Smooth muscle cell (in vitro differentiated cells): Measurements from ENCODE around the gene HES3. TPM values are rescaled to one million over a fixed set of nuclear protein-coding genes. Genes with fewer than 3 reads are reported as not detected.
A peak's percentile ranks its signal among the peaks of the same experiment; 100 is the strongest.

Experiments used
- DNase-seq: peaks from one replicate; lab custom pipeline; 2025; ENCODE audit not compliant: unreplicated experiment; lab: John Stamatoyannopoulos, UW
- H2AFZ ChIP-seq: fragments of 200-600 bp; sonication (generic); 2 replicates; pipeline ENCODE4 v1.6.0; 2016; ENCODE audit warnings: antibody characterized with exemption, low read depth, mild to moderate bottlenecking
- H3F3A ChIP-seq: fragments of 200-600 bp; sonication (generic); 2 replicates; pipeline ENCODE4 v1.6.0; 2017; ENCODE audit warnings: antibody characterized with exemption, low read depth
- H3K27ac ChIP-seq: fragments of 200-600 bp; sonication (generic); 2 replicates; pipeline ENCODE4 v1.5.1; 2016; ENCODE audit warnings: low read depth, mild to moderate bottlenecking
- H3K27me3 ChIP-seq: fragments of 200-600 bp; sonication (generic); 2 replicates; pipeline ENCODE4 v1.6.1; 2016; ENCODE audit warnings: low read depth, mild to moderate bottlenecking
- H3K36me3 ChIP-seq: fragments of 200-600 bp; sonication (generic); 2 replicates; pipeline ENCODE4 v1.5.1; 2016; ENCODE audit warnings: low read depth
- H3K4me1 ChIP-seq: fragments of 200-600 bp; sonication (generic); 2 replicates; pipeline ENCODE4 v1.5.1; 2016; ENCODE audit warnings: low read depth
- H3K4me2 ChIP-seq: fragments of 200-600 bp; sonication (generic); 2 replicates; pipeline ENCODE4 v1.6.0; 2016; ENCODE audit warnings: mild to moderate bottlenecking
- H3K4me3 ChIP-seq: fragments of 200-600 bp; sonication (generic); 2 replicates; pipeline ENCODE4 v1.5.1; 2016; ENCODE audit warnings: mild to moderate bottlenecking
- H3K79me2 ChIP-seq: fragments of 200-600 bp; sonication (generic); 2 replicates; pipeline ENCODE4 v1.6.0; 2016; ENCODE audit warnings: low read depth, mild to moderate bottlenecking
- H3K9ac ChIP-seq: fragments of 200-600 bp; sonication (generic); 2 replicates; pipeline ENCODE4 v1.6.0; 2016; ENCODE audit warnings: low read depth
- H3K9me3 ChIP-seq: fragments of 200-600 bp; sonication (generic); replicated peaks from 2 replicates; pipeline ENCODE4 v1.5.1; 2016; ENCODE audit warnings: low read depth
- H4K20me1 ChIP-seq: fragments of 200-600 bp; sonication (generic); 2 replicates; pipeline ENCODE4 v1.6.0; 2016; ENCODE audit warnings: low read depth
- WGBS: methylation state at CpG from one replicate; pipeline ENCODE4 v1.1.7; 2016; ENCODE audit warnings: low lambda C conversion rate; 5-methylcytosine and 5-hydroxymethylcytosine counted together
- polyA plus RNA-seq: library from polyadenylated mRNA; unstranded; fragments of >200 nt; fragmentation: Nextera tagmentation; extraction: Ambion mirVana; gene quantifications from 2 replicates; pipeline ENCODE4 v1.2.1, GENCODE V29; 2016
- total RNA-seq: library from RNA; depleted of rRNA; stranded (reverse); fragments of >200 nt; gene quantifications from 2 replicates; pipeline ENCODE4 v1.2.3, GENCODE V29; 2014
- TF ChIP-seq, protein P1 (sequence below): fragments of 200-600 bp; sonication (generic); IDR thresholded peaks from 2 replicates; pipeline ENCODE4 v1.5.1; 2017; ENCODE audit warnings: borderline replicate concordance, mild to moderate bottlenecking, antibody characterized with exemption; ENCODE audit not compliant: insufficient read depth, poor library complexity, severe bottlenecking

Gene HES3
- total RNA-seq (not detected in 2 replicates), polyA plus RNA-seq (not detected in 2 replicates)

- Histone ChIP-seq H3K36me3 (no peaks in the 10 kb centered on the region), H3K27ac (no peak within 1 kb of the TSS), H3K9ac (no peak within 1 kb of the TSS), H3K4me1 (peaks cover 20% of the 10 kb centered on the region), H2AFZ (no peak within 1 kb of the TSS), H3K79me2 (no peaks in the 10 kb centered on the region), H3K9me3 (no peaks in the 10 kb centered on the region), H3F3A (peaks cover 3% of the 10 kb centered on the region), H3K4me3 (no peak within 1 kb of the TSS), H3K27me3 (peaks cover 96% of the 10 kb centered on the region), H3K4me2 (no peak within 1 kb of the TSS), H4K20me1 (peaks cover 11% of the 10 kb centered on the region)
- TF ChIP-seq, protein P1, sequence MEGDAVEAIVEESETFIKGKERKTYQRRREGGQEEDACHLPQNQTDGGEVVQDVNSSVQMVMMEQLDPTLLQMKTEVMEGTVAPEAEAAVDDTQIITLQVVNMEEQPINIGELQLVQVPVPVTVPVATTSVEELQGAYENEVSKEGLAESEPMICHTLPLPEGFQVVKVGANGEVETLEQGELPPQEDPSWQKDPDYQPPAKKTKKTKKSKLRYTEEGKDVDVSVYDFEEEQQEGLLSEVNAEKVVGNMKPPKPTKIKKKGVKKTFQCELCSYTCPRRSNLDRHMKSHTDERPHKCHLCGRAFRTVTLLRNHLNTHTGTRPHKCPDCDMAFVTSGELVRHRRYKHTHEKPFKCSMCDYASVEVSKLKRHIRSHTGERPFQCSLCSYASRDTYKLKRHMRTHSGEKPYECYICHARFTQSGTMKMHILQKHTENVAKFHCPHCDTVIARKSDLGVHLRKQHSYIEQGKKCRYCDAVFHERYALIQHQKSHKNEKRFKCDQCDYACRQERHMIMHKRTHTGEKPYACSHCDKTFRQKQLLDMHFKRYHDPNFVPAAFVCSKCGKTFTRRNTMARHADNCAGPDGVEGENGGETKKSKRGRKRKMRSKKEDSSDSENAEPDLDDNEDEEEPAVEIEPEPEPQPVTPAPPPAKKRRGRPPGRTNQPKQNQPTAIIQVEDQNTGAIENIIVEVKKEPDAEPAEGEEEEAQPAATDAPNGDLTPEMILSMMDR = no peak
- no peak for DNase-seq
- 11% methylated on average over 11 of the region's 16 CpGs for whole genome bisulfite sequencing
Measured at GRCh38 chr1:6243993-6244392, at the start of gene HES3. Gene HES3, plus strand, starts transcription at chr1:6244179. Its CDS starts 187 bp downstream, at chr1:6244366.

DNA sequence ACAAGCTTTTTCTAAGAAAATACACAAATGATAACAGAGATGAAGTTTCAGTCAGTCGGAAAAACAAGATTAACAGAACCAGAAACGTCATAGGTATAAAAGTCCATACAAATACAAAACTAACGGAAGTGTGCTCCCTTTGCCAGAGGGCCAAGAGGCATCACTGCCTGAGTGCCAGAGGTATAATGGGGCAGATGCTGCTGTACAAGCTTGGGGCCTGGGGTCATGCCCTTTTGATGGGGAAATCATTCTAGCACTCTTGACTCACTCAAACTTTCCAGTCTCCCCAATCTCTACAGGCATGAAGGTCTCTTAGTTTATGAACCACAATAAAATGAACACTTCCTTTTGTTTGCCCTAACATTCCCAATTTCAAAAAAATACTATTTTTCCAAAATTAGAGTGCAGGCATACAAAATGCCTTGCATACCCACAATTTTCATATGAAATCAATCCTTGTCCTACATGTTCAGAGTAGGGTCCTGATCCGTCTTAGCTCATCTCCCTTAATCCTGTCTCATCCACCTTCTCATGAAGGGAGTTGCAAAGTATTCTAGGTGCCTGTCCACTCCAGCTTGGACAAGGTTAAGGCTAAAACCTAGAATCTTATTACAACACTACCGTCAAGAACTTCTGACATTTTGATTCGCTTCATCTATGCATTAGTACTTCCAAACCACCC is 46.1 kb upstream of the HES3 start:
- Histone ChIP-seq H3K4me1 (peaks cover 19% of the 10 kb centered on the region), H3K27ac (no peak overlapping the region), H3K4me2 (peak overlapping the region; percentile 95), H3F3A (no peaks in the 10 kb centered on the region), H4K20me1 (peaks cover 60% of the 10 kb centered on the region), H3K4me3 (peak overlapping the region; percentile 73), H3K36me3 (peaks cover 5% of the 10 kb centered on the region), H3K9ac (peak overlapping the region; percentile 89), H3K79me2 (peaks cover 59% of the 10 kb centered on the region), H2AFZ (no peak overlapping the region), H3K27me3 (no peaks in the 10 kb centered on the region), H3K9me3 (no peaks in the 10 kb centered on the region)
- WGBS = 60% methylated on average over 6 of the region's 6 CpGs
- TF ChIP-seq, protein P1 = no peak
- DNase-seq = no peak

GRCh38 chr1:6198646-6199297 is 45.2 kb upstream of the HES3 start:
- Histone ChIP-seq H2AFZ (peak overlapping the region; percentile 62), H3K9ac (peak overlapping the region; percentile 89), H3K36me3 (peaks cover 5% of the 10 kb centered on the region), H3K27ac (peak overlapping the region; percentile 63), H3K79me2 (peaks cover 54% of the 10 kb centered on the region), H3K4me3 (peak overlapping the region; percentile 73), H3F3A (no peaks in the 10 kb centered on the region), H3K4me1 (peaks cover 19% of the 10 kb centered on the region), H3K9me3 (no peaks in the 10 kb centered on the region), H3K27me3 (no peaks in the 10 kb centered on the region), H4K20me1 (peaks cover 51% of the 10 kb centered on the region), H3K4me2 (peak overlapping the region; percentile 95)
- 1% methylated on average over 31 of the region's 31 CpGs for WGBS
- DNase-seq = no peak
- TF ChIP-seq, protein P1 = no peak
